Naive thymus-derived CD4-positive, alpha-beta T cell (primary cell): ENCODE measurements around the gene WDR20. TPM values are rescaled to one million over a fixed set of nuclear protein-coding genes. Genes with fewer than 3 reads are reported as not detected.

ENCODE experiments used
- ATAC-seq: fragments of 150-1000 bp; cut with Tn5 transposase; 2 replicates; pipeline ENCODE4 v1.10.0; 2021; ENCODE audit warnings: mild to moderate bottlenecking, moderate library complexity
- CTCF ChIA-PET: fragments of 350-600 bp; sonication (Branson Sonifier 250); formaldehyde crosslinking; loops from one replicate; lab custom pipeline; 2021; ENCODE audit warnings: antibody characterized with exemption; lab: Charles Lee
- POLR2A ChIA-PET: fragments of 350-600 bp; sonication (Branson Sonifier 250); formaldehyde crosslinking; loops from one replicate; lab custom pipeline; 2021; ENCODE audit warnings: antibody characterized with exemption, inconsistent platforms; lab: Charles Lee
- DNase-seq, 9 donors: peaks; one replicate each; pipeline versions ENCODE4 v3.0.0 to v3.0.0-alpha.2; 2020 to 2022; ENCODE audit warnings: mixed read lengths in 1 of 9
- H3K27ac ChIP-seq: one replicate; pipeline ENCODE4 v1.7.0; 2013; ENCODE audit warnings: mild to moderate bottlenecking, low read depth, low read length, moderate library complexity
- H3K27me3 ChIP-seq, 2 donors: one replicate each; pipeline ENCODE4 v1.7.0; 2013; ENCODE audit warnings: low read length in 2 of 2, mild to moderate bottlenecking in 2 of 2, moderate library complexity in 2 of 2; ENCODE audit not compliant: control insufficient read depth in 2 of 2, insufficient read depth in 2 of 2
- H3K36me3 ChIP-seq, 3 experiments: 1 replicate in 2 of 3; 2 replicates in 1 of 3; pipeline ENCODE4 v1.7.0; 2013; ENCODE audit warnings: low read length in 3 of 3, mild to moderate bottlenecking in 3 of 3, moderate library complexity in 1 of 3; ENCODE audit not compliant: insufficient read depth in 3 of 3, control insufficient read depth in 2 of 3
- H3K4me1 ChIP-seq, 2 donors: one replicate each; pipeline ENCODE4 v1.7.0; 2013; ENCODE audit warnings: low read length in 2 of 2, mild to moderate bottlenecking in 2 of 2, moderate library complexity in 1 of 2; ENCODE audit not compliant: control insufficient read depth in 2 of 2, insufficient read depth in 2 of 2
- H3K4me3 ChIP-seq: 2 replicates; pipeline ENCODE4 v1.7.0; 2013; ENCODE audit warnings: mild to moderate bottlenecking, low read length
- H3K9me3 ChIP-seq, 3 experiments: 1 replicate in 2 of 3; 2 replicates in 1 of 3; pipeline ENCODE4 v1.7.0; 2013; ENCODE audit warnings: low read length in 3 of 3; ENCODE audit not compliant: control insufficient read depth in 2 of 3
- H3K27ac Mint-ChIP-seq, 9 donors: one replicate each; pipeline ENCODE4 v1.8.0; 2020 to 2022; ENCODE audit warnings: mixed read lengths in 9 of 9, mild to moderate bottlenecking in 8 of 9, moderate library complexity in 5 of 9, inconsistent platforms in 2 of 9
- H3K27me3 Mint-ChIP-seq, 5 donors: one replicate each; pipeline ENCODE4 v1.8.0; 2021 to 2022; ENCODE audit warnings: mixed read lengths in 5 of 5, mild to moderate bottlenecking in 1 of 5
- H3K36me3 Mint-ChIP-seq, 5 donors: one replicate each; pipeline ENCODE4 v1.8.0; 2020 to 2022; ENCODE audit warnings: mixed read lengths in 5 of 5, mild to moderate bottlenecking in 3 of 5, inconsistent platforms in 1 of 5
- H3K4me1 Mint-ChIP-seq, 7 donors: one replicate each; pipeline ENCODE4 v1.8.0; 2020 to 2022; ENCODE audit warnings: mixed read lengths in 7 of 7, mild to moderate bottlenecking in 3 of 7, inconsistent platforms in 1 of 7
- H3K4me3 Mint-ChIP-seq, 10 donors: one replicate each; pipeline ENCODE4 v1.8.0; 2020 to 2022; ENCODE audit warnings: mild to moderate bottlenecking in 10 of 10, mixed read lengths in 10 of 10, moderate library complexity in 6 of 10, inconsistent platforms in 2 of 10
- H3K9me3 Mint-ChIP-seq, 11 donors: one replicate each; pipeline ENCODE4 v1.8.0; 2020 to 2022; ENCODE audit warnings: mixed read lengths in 11 of 11, mild to moderate bottlenecking in 4 of 11, inconsistent platforms in 1 of 11, moderate library complexity in 1 of 11
- intact Hi-C, 2 donors: fragments of 100-400 bp; cut with micrococcal nuclease; formaldehyde crosslinking; loops; one replicate each; pipeline ENCODE4 v1.15.1; 2023
- polyA plus RNA-seq, 2 donors: library from polyadenylated mRNA; unstranded; fragments of 300-500 nt; fragmentation: Illumina TruSeq; gene quantifications; one replicate each; pipeline ENCODE4 v1.2.3, GENCODE V29; 2021
- total RNA-seq, 6 experiments: library from RNA in 5 of 6; stranded (reverse) in 5 of 6; gene quantifications; 1 replicate in 5 of 6; 2 replicates in 1 of 6; pipeline ENCODE4 v1.2.3 and lab custom pipeline; 2021 to 2026

The WDR20 gene
- total and polyA plus RNA-seq, 7 experiments from 2014 or later = 9.1 to 67.8 (median 36.1) TPM

DNA sequence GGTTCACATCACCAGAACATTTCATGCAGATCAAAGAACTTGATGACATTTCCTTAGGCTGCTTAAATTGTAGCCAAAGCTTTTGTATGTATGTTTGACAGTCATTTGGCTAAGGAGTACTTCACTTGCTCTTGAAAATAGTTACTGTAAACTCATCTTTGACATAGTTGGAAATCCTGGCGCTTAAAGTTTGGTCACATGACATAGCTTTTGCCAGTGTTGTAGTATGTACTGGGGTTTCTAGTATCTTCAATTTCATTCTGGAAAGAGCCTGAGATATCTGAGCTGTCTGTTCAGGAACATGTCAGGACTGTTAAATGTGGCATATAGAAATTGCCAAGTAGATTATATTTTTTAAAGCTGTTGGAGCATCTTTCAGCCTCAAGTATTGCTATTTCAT is 55.7 kb downstream of the WDR20 start:
- no peak for DNase-seq
- ChIA-PET CTCF (no interaction called here), POLR2A (interaction anchor here (0.6 kb wide), 1 partner anchor 272 kb away, joined by 3 read pairs; no protein-coding TSS in a partner anchor)
- Histone ChIP-seq H3K27me3 (no peaks in the 10 kb centered on the region), H3K4me3 (no peak overlapping the region), H3K36me3 (peaks cover 0 to 45% (median 5%) of the 10 kb centered on the region in 3 experiments), H3K4me1 (peaks cover 3 to 21% of the 10 kb centered on the region in 2 donors), H3K9me3 (no peaks in the 10 kb centered on the region), H3K27ac (no peak overlapping the region)
- H3K9me3 Mint-ChIP-seq = peaks cover 0 to 2% (median 0%) of the 10 kb centered on the region in 11 donors
- peaks cover 6 to 46% (median 16%) of the 10 kb centered on the region in 5 donors for H3K36me3 Mint-ChIP-seq
- H3K4me1 Mint-ChIP-seq = peaks cover 45 to 80% (median 73%) of the 10 kb centered on the region in 7 donors
- H3K27ac Mint-ChIP-seq = no peak overlapping the region
- H3K27me3 Mint-ChIP-seq = no peaks in the 10 kb centered on the region
- intact Hi-C loops = no loop called here
- no peak overlapping the region for H3K4me3 Mint-ChIP-seq
- no peak for ATAC-seq

DNA sequence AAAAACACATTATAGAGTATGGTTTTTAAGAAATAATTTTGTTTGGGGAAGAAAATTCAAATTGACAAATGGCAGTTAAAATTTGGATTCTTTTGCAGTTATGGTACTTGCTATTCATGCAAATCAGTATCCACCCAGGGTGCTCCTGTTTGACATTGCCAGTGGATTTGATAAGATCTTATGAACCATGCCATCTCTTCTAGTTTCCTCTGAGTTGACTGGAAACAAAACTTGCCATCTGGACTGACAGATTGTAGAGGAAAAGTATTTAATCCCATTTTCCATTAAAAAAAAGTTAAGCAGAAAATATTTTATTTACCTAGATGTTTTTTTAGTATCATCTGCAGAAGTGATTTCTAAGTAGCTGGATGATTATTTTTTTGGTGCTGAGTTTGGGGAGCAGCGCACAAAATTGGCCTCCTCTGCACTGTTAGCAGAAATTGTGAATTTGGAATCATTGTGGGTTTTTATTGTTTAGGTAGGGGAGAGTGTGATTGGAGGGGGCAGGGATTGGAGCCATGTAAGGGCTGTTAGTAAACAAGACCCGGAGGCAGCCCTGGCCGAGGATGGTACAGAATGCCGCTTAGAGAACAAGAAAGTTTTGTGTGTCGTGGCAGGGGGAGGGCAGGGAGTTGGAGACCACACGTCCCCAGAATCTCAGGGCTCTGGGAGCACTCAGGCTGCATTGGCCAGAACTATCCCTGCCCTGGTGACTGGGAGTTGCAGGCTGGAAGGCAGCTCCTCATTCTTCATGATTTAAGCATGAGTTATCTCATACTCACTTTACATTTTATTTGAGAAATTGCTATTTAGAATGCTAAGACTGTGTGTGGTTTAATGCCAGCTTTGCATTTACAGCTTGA is 56.6 kb downstream of the WDR20 start:
- no peaks in the 10 kb centered on the region for H3K27me3 Mint-ChIP-seq
- Histone ChIP-seq H3K27me3 (no peaks in the 10 kb centered on the region), H3K4me3 (no peak overlapping the region), H3K9me3 (no peaks in the 10 kb centered on the region), H3K4me1 (peaks cover 10 to 29% of the 10 kb centered on the region in 2 donors), H3K36me3 (peaks cover 0 to 45% (median 5%) of the 10 kb centered on the region in 3 experiments), H3K27ac (no peak overlapping the region)
- intact Hi-C loops = no loop called here
- POLR2A ChIA-PET = interaction anchor here (0.6 kb wide), 1 partner anchor 273 kb away, joined by 3 read pairs; no protein-coding TSS in a partner anchor
- peaks cover 0 to 2% (median 0%) of the 10 kb centered on the region in 11 donors for H3K9me3 Mint-ChIP-seq
- ATAC-seq = no peak
- H3K27ac Mint-ChIP-seq = peak overlapping the region in 7 of 9 donors; percentile 39 to 90 (median 66)
- peaks cover 6 to 48% (median 16%) of the 10 kb centered on the region in 5 donors for H3K36me3 Mint-ChIP-seq
- CTCF ChIA-PET = interaction anchor here (0.6 kb wide), 1 partner anchor 127 kb away, joined by 3 read pairs; no protein-coding TSS in a partner anchor
- no peak for DNase-seq
- H3K4me1 Mint-ChIP-seq = peaks cover 49 to 85% (median 76%) of the 10 kb centered on the region in 7 donors
- H3K4me3 Mint-ChIP-seq = no peak overlapping the region

DNA sequence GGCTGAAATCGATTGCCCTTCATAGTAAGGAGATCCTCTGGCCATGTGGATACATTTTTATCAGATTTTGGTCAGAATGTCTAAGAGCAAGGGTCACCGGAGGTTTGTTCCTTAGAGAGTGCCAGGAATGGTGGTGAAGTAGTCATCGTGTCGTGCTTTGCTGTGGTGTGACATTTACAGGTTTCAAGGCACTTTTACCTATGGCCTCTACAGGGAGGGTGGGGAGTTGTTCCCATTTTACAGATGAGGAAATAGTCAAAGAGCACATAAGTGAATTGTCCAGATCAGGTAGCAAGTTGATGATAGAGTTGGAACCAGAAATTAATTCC is 57.2 kb downstream of the WDR20 start:
- Mint-ChIP-seq H3K36me3 (peaks cover 6 to 50% (median 16%) of the 10 kb centered on the region in 5 donors), H3K27ac (peak overlapping the region in 6 of 9 donors; percentile 13 to 73 (median 64))

DNA sequence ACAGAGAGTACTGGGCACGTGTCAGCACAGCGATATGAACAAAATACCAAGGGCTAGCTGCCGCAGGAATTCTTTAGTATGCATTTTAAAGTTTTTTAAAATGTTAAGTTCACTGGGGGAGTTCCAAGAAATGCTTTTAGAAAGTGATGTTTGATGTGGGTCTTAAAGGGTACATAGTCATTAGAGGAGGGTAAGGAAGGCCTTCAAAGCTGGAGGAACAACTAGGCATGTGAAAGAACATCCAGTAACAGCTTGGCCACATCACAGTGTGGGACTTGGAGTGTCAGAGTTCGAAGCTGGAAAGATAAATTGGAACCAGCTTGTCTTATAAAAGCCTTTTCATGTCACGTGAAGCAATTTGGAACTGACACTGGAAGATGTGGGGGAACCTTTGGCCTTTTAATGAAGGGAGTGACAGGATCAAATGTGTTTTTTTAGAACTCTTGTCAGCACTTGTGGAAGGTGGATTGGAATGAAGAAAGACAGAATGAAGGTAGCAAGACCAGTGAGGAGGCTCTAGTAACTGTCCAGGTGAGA is 57.7 kb downstream of the WDR20 start:
- Mint-ChIP-seq H3K4me3 (peak overlapping the region in 1 of 10 donors; percentile 39), H3K36me3 (peaks cover 6 to 50% (median 16%) of the 10 kb centered on the region in 5 donors), H3K27me3 (no peaks in the 10 kb centered on the region), H3K27ac (peak overlapping the region in 8 of 9 donors; percentile 3 to 73 (median 56)), H3K4me1 (peaks cover 59 to 90% (median 81%) of the 10 kb centered on the region in 7 donors), H3K9me3 (peaks cover 0 to 2% (median 0%) of the 10 kb centered on the region in 11 donors)
- Histone ChIP-seq H3K36me3 (peaks cover 0 to 45% (median 5%) of the 10 kb centered on the region in 3 experiments), H3K4me1 (peaks cover 10 to 33% of the 10 kb centered on the region in 2 donors), H3K4me3 (no peak overlapping the region), H3K27ac (no peak overlapping the region), H3K27me3 (no peaks in the 10 kb centered on the region), H3K9me3 (no peaks in the 10 kb centered on the region)
- CTCF ChIA-PET = no interaction called here
- no peak for DNase-seq
- intact Hi-C loops = no loop called here
- no peak for ATAC-seq
- POLR2A ChIA-PET = no interaction called here

More for the DNA sequence above, 57.2 kb downstream of the WDR20 start:
- Histone ChIP-seq H3K27me3 (no peaks in the 10 kb centered on the region), H3K4me3 (no peak overlapping the region), H3K36me3 (peaks cover 0 to 45% (median 5%) of the 10 kb centered on the region in 3 experiments), H3K9me3 (no peaks in the 10 kb centered on the region), H3K27ac (no peak overlapping the region), H3K4me1 (peaks cover 10 to 33% of the 10 kb centered on the region in 2 donors)
- H3K27me3 Mint-ChIP-seq = no peaks in the 10 kb centered on the region
- ChIA-PET CTCF (interaction anchor here (0.6 kb wide), 1 partner anchor 127 kb away, joined by 3 read pairs; no protein-coding TSS in a partner anchor), POLR2A (no interaction called here)
- DNase-seq = no peak
- no peak overlapping the region for H3K4me3 Mint-ChIP-seq
- peaks cover 0 to 2% (median 0%) of the 10 kb centered on the region in 11 donors for H3K9me3 Mint-ChIP-seq
- intact Hi-C loops = no loop called here
- peaks cover 55 to 87% (median 78%) of the 10 kb centered on the region in 7 donors for H3K4me1 Mint-ChIP-seq
- no peak for ATAC-seq

DNA sequence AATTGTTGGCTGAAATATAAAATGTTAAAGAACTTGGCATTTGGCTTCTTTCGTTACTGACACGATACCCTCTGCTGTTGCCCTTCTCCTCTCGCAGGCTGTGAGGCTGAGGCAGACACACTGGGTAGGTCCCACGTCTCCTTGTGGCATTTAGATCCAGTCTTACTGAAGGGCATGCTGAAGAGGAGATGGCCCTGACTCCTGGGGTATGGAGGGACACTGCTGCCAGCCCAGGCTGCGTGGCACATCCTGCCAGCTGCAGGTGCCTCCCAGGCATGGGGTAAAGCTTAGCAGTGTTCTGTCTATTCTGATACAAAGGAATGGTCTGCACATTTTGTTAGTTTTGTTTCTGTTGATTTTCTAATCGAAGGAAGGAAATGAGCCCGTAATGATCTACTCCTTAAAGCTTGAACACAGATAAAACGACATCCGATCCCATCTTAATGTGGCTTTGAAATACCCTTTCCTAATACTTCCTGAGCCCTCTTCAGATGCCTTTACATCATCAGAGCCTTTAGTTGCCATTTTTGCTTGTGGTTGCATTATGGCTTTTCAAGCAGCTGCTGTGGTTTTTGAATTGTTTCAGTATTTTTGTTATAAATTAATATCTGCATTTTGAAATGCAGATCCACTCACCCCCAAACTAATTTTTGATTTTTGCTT is 61.1 kb downstream of the WDR20 start:
- Mint-ChIP-seq H3K4me1 (peaks cover 52 to 80% (median 67%) of the 10 kb centered on the region in 7 donors), H3K4me3 (peak overlapping the region; percentile 22 to 80 (median 54)), H3K27me3 (no peaks in the 10 kb centered on the region), H3K9me3 (peaks cover 0 to 2% (median 0%) of the 10 kb centered on the region in 11 donors), H3K36me3 (peaks cover 6 to 45% (median 22%) of the 10 kb centered on the region in 5 donors), H3K27ac (peak overlapping the region; percentile 16 to 90 (median 52))
- Histone ChIP-seq H3K4me3 (peak overlapping the region; percentile 32), H3K36me3 (peaks cover 0 to 59% (median 5%) of the 10 kb centered on the region in 3 experiments), H3K9me3 (no peaks in the 10 kb centered on the region), H3K27ac (peak overlapping the region; percentile 53), H3K27me3 (no peaks in the 10 kb centered on the region), H3K4me1 (peaks cover 10 to 28% of the 10 kb centered on the region in 2 donors)
- ChIA-PET CTCF (interaction anchor here (0.5 kb wide), 1 partner anchor 1957 kb away, joined by 5 read pairs; no protein-coding TSS in a partner anchor), POLR2A (no interaction called here)
- ATAC-seq (peak; percentile 61), DNase-seq (peak in 7 of 9 donors; percentile 8 to 35 (median 22))
- intact Hi-C loops = no loop called here

DNA sequence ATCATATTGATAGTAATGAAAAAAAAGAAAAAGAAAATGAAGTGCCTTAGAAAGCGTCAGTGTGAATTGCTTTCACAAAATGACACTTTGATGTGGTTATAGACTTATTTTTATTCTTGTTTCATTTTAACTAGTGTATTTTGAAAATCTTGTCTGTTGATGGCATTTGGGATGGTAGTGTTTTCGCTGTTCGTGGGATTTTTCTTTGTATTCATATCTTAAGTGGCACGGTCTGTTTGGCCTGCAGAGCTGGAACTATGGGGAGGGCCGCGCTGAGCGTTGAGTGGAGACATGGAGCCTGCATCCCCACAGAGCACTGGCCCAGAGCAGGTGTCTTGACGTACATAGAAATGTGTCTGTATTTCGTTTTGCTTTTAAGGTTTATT is 61.6 kb downstream of the WDR20 start:
- Histone ChIP-seq H3K9me3 (no peaks in the 10 kb centered on the region), H3K4me1 (peaks cover 10 to 28% of the 10 kb centered on the region in 2 donors), H3K27ac (peak overlapping the region; percentile 53), H3K36me3 (peaks cover 0 to 56% (median 5%) of the 10 kb centered on the region in 3 experiments), H3K4me3 (no peak overlapping the region), H3K27me3 (no peaks in the 10 kb centered on the region)
- Mint-ChIP-seq H3K4me3 (peak overlapping the region in 9 of 10 donors; percentile 25 to 80 (median 56)), H3K9me3 (peaks cover 0 to 2% (median 0%) of the 10 kb centered on the region in 11 donors), H3K27ac (peak overlapping the region; percentile 16 to 90 (median 52)), H3K4me1 (peaks cover 49 to 75% (median 61%) of the 10 kb centered on the region in 7 donors), H3K36me3 (peaks cover 6 to 41% (median 22%) of the 10 kb centered on the region in 5 donors), H3K27me3 (no peaks in the 10 kb centered on the region)
- ChIA-PET CTCF (interaction anchor here (0.5 kb wide), 1 partner anchor 1958 kb away, joined by 5 read pairs; no protein-coding TSS in a partner anchor), POLR2A (no interaction called here)
- intact Hi-C loops = no loop called here
- ATAC-seq = no peak
- peak in 1 of 9 donors; percentile 11 for DNase-seq
